ENCODE data around the gene HMX3. TPM values are rescaled to one million over a fixed set of nuclear protein-coding genes. Genes with fewer than 3 reads are reported as not detected.

HMX3 gene
- total RNA-seq, 4 donors from 2014 or later: 1.3 TPM; not detected in 3

- ATAC-seq (ENCODE audit: low FRiP score) (no peak), DNase-seq (ENCODE audit: low spot score) (no peak)
- TF ChIP-seq, protein P1, sequence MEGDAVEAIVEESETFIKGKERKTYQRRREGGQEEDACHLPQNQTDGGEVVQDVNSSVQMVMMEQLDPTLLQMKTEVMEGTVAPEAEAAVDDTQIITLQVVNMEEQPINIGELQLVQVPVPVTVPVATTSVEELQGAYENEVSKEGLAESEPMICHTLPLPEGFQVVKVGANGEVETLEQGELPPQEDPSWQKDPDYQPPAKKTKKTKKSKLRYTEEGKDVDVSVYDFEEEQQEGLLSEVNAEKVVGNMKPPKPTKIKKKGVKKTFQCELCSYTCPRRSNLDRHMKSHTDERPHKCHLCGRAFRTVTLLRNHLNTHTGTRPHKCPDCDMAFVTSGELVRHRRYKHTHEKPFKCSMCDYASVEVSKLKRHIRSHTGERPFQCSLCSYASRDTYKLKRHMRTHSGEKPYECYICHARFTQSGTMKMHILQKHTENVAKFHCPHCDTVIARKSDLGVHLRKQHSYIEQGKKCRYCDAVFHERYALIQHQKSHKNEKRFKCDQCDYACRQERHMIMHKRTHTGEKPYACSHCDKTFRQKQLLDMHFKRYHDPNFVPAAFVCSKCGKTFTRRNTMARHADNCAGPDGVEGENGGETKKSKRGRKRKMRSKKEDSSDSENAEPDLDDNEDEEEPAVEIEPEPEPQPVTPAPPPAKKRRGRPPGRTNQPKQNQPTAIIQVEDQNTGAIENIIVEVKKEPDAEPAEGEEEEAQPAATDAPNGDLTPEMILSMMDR (IDR thresholded peaks at IDR 0.05): no peak
Measured at GRCh38 chr10:123148414-123149161, 12.8 kb downstream of the HMX3 start.

GRCh38 chr10:123149162-123149567, 13.4 kb downstream of the HMX3 start:
- ATAC-seq (ENCODE audit: low FRiP score) (no peak), DNase-seq (ENCODE audit: low spot score) (no peak)
- TF ChIP-seq, protein P1 (IDR thresholded peaks at IDR 0.05): no peak

DNA sequence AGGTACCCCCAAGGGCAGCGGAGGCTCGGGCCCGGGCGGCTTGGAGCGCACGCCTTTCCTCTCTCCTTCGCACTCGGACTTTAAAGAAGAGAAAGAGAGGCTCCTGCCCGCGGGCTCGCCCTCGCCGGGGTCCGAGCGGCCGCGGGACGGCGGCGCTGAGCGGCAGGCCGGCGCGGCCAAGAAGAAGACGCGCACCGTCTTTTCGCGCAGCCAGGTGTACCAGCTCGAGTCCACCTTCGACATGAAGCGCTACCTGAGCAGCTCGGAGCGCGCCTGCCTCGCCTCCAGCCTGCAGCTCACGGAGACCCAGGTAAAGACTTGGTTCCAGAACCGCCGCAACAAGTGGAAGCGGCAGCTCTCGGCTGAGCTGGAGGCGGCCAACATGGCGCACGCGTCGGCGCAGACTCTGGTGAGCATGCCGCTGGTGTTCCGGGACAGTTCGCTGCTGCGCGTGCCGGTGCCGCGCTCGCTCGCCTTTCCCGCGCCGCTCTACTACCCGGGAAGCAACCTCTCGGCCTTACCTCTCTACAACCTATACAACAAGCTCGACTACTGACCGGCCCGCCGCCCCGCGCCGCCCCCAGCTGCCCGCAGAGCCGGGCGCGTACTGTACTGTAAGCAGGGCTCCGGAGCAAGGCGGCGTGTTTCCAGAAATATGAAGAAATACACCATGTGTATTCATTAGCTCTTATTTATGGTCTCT, 13.9 kb downstream of the HMX3 start:
- no peak for ATAC-seq (ENCODE audit: low FRiP score)
- no peak for DNase-seq (ENCODE audit: low spot score)
- TF ChIP-seq, protein P1 (IDR thresholded peaks at IDR 0.05): no peak

DNA sequence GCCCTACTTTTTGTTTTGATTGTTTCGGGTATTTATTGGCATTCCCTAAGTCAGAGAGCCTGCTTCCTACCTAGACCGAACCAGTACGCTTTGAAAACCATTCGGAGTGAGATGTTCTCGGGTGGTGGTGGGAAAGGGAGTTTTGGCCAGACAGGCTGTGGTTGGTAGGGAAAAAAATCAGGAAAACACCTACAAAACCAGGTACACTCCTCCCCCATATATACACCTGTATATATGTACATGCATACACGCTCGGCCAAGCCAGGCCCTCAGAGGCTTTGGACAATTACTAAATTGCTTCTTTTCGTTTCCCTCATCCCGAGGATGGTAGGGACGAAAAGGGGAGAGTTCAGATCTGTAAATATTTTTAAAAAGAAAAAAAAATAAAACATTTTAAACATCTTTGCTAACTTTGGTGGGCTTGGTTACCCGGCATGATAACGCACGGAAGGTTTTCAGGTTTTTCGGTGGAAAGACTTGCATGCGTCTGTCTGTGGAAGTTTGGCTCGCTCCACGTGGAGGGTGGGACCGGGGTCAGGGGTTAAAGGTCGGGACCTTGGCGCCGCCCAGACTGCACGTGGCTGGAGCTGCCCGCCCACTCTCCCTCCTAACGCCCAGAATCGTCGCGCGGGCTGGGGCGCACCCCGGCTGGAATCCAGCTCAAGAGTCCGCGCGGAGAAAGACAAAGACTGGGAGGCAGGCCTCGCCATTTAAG, 14.7 kb downstream of the HMX3 start:
- TF ChIP-seq, protein P1 (IDR thresholded peaks at IDR 0.05): no peak
- no peak for DNase-seq (ENCODE audit: low spot score)
- ATAC-seq (ENCODE audit: low FRiP score): no peak

DNA sequence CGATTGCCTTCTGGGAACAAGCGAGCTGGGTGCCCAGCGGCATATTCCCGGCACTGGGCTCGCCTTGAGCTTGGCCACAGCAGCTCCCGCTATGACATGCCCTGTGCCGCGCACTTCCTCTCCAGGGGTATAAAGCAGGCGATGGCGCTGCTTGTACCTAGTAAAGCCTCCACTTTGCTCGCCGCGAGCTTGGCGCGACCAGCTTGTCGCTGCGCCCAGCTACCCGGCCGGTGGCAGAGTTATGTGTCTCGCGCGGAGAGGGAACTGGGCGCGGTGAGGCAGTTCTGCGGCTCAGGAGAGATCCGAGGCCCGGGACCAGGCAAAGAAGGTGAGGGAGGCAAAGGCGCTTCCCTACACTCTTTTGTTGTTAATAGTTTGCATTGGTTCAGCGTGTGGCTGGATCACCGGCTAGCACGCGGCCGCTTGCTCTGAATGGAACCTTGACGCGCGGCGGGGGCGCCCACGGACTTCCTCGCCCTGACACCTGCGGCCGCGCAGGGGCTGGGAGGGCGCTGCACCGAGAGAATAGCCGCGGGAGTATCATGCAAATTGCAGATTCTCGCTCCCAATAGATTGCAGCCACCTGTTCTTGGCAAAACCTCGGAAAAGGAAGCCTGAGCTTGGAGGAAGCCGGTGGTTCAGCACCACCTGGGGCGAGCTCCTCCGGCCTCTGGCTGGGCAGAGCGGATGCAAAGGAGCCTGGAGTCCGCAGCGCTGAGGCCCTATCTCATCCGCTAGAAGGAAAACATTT, 15.4 kb downstream of the HMX3 start:
- no peak for DNase-seq (ENCODE audit: low spot score)
- TF ChIP-seq, protein P1 (IDR thresholded peaks at IDR 0.05): no peak

GRCh38 chr10:123151737-123152135, 16.0 kb downstream of the HMX3 start:
- ATAC-seq (ENCODE audit: low FRiP score) (no peak), DNase-seq (ENCODE audit: low spot score) (no peak)
- TF ChIP-seq, protein P1 (IDR thresholded peaks at IDR 0.05): no peak

More for the DNA sequence above, 15.4 kb downstream of the HMX3 start:
- no peak for ATAC-seq (ENCODE audit: low FRiP score)

Measured in omental fat pad (tissue), 4 donors.